K562 (cell line): ENCODE data around the gene GBP5. TPM values are rescaled to one million over a fixed set of nuclear protein-coding genes. Genes with fewer than 3 reads are reported as not detected.

Experiments
- ATAC-seq: fragments of 200-7000 bp; cut with Tn5 transposase; 3 replicates; pipeline ENCODE4 v1.9.1; 2020; ENCODE audit warnings: moderate library complexity
- BruUV-seq: library from RNA; stranded (reverse); fragments of 400-500 nt; replicated peaks from 2 replicates; lab custom pipeline; 2021; lab: Mats Ljungman, UMichigan
- CTCF ChIA-PET: fragments of 300-600 bp; formaldehyde crosslinking; extraction: SDS; loops from one replicate; lab custom pipeline; 2021; ENCODE audit warnings: low intra/inter-chr PET ratio; lab: Yijun Ruan, JAX
- POLR2A ChIA-PET: fragments of 300-600, 350-650 bp; sonication (Branson Sonifier 250); formaldehyde crosslinking; extraction: SDS; loops from one replicate; lab custom pipeline; 2021; ENCODE audit warnings: antibody characterized with exemption, inconsistent platforms; lab: Yijun Ruan, JAX
- DNase-seq, 4 experiments: peaks; one replicate each; pipeline versions ENCODE4 v3.0.0 to v3.0.0-alpha.2; 2011 to 2018; ENCODE audit warnings: low spot score in 3 of 4, mixed read lengths in 3 of 4; ENCODE audit errors: extremely low read depth in 1 of 4
- FAIRE-seq: peaks from 2 replicates; lab custom pipeline; 2011; peaks lifted over from hg19 to GRCh38; lab: Jason Lieb, UNC
- H2AFZ ChIP-seq: 2 replicates; pipeline ENCODE4 v1.6.0; 2011; ENCODE audit warnings: low read depth, low read length, control low read depth, inconsistent platforms
- H3K27ac ChIP-seq: fragments of 200-600 bp; 3 replicates; pipeline ENCODE4 v1.8.0; 2011; ENCODE audit warnings: low read depth, mild to moderate bottlenecking, control low read depth, inconsistent platforms, low read length, moderate library complexity, mixed read lengths; ENCODE audit errors: extremely low read depth
- H3K27me3 ChIP-seq, 2 experiments: fragments of 300-600 bp in 1 of 2; 2 replicates in 1 of 2; 3 replicates in 1 of 2; pipeline versions ENCODE4 v1.6.0 to v1.8.0; 2011; ENCODE audit warnings: inconsistent platforms in 2 of 2, low read length in 2 of 2, mild to moderate bottlenecking in 1 of 2, mixed read lengths in 1 of 2, moderate library complexity in 1 of 2; ENCODE audit not compliant: control insufficient read depth in 2 of 2, insufficient read depth in 2 of 2
- H3K36me3 ChIP-seq: fragments of 300-600 bp; 3 replicates; pipeline ENCODE4 v1.8.0; 2011; ENCODE audit warnings: mild to moderate bottlenecking, low read length, inconsistent platforms; ENCODE audit not compliant: control insufficient read depth, insufficient read depth
- H3K4me1 ChIP-seq, 2 experiments: fragments of 200-600 bp in 1 of 2; replicated peaks in 1 of 2; 2 replicates in 1 of 2; 3 replicates in 1 of 2; pipeline versions ENCODE4 v1.5.1 to v1.8.0; 2011; ENCODE audit warnings: inconsistent platforms in 2 of 2, low read length in 2 of 2, mild to moderate bottlenecking in 1 of 2, mixed read lengths in 1 of 2, moderate library complexity in 1 of 2; ENCODE audit not compliant: control insufficient read depth in 2 of 2, insufficient read depth in 2 of 2
- H3K4me2 ChIP-seq: 2 replicates; pipeline ENCODE4 v1.6.1; 2011; ENCODE audit warnings: low read length, control low read depth, inconsistent platforms, mixed read lengths; ENCODE audit not compliant: insufficient read depth
- H3K4me3 ChIP-seq: fragments of 200-600 bp; sonication (generic), shearing (Covaris generic); 2 replicates; pipeline ENCODE4 v1.5.1; 2016; ENCODE audit warnings: control low read depth, inconsistent platforms
- H3K79me2 ChIP-seq: fragments of 200-600 bp; 3 replicates; pipeline ENCODE4 v1.8.0; 2011; ENCODE audit warnings: low read length, inconsistent platforms; ENCODE audit not compliant: control insufficient read depth, insufficient read depth
- H3K9ac ChIP-seq, 2 experiments: 2 replicates each; pipeline versions ENCODE4 v1.6.0 to v1.6.1; 2011; ENCODE audit warnings: low read depth in 2 of 2, low read length in 2 of 2, control low read depth in 1 of 2, inconsistent platforms in 1 of 2, mild to moderate bottlenecking in 1 of 2, mixed read lengths in 1 of 2; ENCODE audit not compliant: insufficient read depth in 1 of 2
- H3K9me1 ChIP-seq: one replicate; pipeline ENCODE4 v1.6.0; 2011; ENCODE audit warnings: inconsistent platforms, mild to moderate bottlenecking, low read length, moderate library complexity; ENCODE audit not compliant: control insufficient read depth, insufficient read depth
- H3K9me3 ChIP-seq: replicated peaks from 2 replicates; pipeline ENCODE4 v1.5.1; 2011; ENCODE audit warnings: low read depth, low read length, inconsistent platforms; ENCODE audit not compliant: control insufficient read depth, insufficient read depth
- H4K20me1 ChIP-seq: replicated peaks from 2 replicates; pipeline ENCODE4 v1.6.1; 2011; ENCODE audit warnings: low read length, inconsistent platforms, mixed read lengths; ENCODE audit not compliant: control insufficient read depth, insufficient read depth
- AFF4 ChIP-seq: sonication (generic); formaldehyde crosslinking; IDR thresholded peaks from 2 replicates; pipeline ENCODE4 v1.8.0; 2023; ENCODE audit warnings: mild to moderate bottlenecking, missing genetic modification reagents
- CBFA2T3 ChIP-seq: fragments of 450-650 bp; IDR thresholded peaks from 2 replicates; pipeline ENCODE4 v1.6.1; 2017
- EGR1 ChIP-seq: fragments of 450-650 bp; conservative IDR thresholded peaks from 2 replicates; pipeline ENCODE4 v1.6.1; 2017; ENCODE audit warnings: mild to moderate bottlenecking
- PHF8 ChIP-seq: fragments of 200-600 bp; sonication (generic); IDR thresholded peaks from 2 replicates; pipeline ENCODE4 v1.6.1; 2012; ENCODE audit warnings: mixed run types, mild to moderate bottlenecking, inconsistent platforms, low read length, moderate library complexity, borderline replicate concordance
- PRDM10 ChIP-seq: fragments of 450-650 bp; IDR thresholded peaks from 2 replicates; pipeline ENCODE4 v1.6.1; 2018; ENCODE audit not compliant: partially characterized antibody
- RFX5 ChIP-seq: IDR thresholded peaks from 2 replicates; pipeline ENCODE4 v1.6.1; 2011; ENCODE audit warnings: low read depth, mild to moderate bottlenecking, improper control_type of control experiment, low read length
- SRF ChIP-seq, 2 experiments: fragments of 250-450, 450-650 bp in 1 of 2; sonication (Bioruptor Pico) in 1 of 2; sonication (generic) in 1 of 2; formaldehyde crosslinking; IDR thresholded peaks; 2 replicates each; pipeline versions ENCODE4 v1.5.0 to v1.5.1; 2020 to 2022; ENCODE audit warnings: mild to moderate bottlenecking in 1 of 2, missing genetic modification reagents in 1 of 2
- TEAD4 ChIP-seq, 2 experiments: sonication (generic) in 1 of 2; formaldehyde crosslinking in 1 of 2; IDR thresholded peaks; 2 replicates each; pipeline versions ENCODE4 v1.6.1 to v1.8.0; 2012 to 2022; ENCODE audit warnings: borderline replicate concordance in 1 of 2, inconsistent platforms in 1 of 2, low read length in 1 of 2, mild to moderate bottlenecking in 1 of 2, missing genetic modification reagents in 1 of 2
- ZNF197 ChIP-seq: fragments of 200-800 bp; sonication (Bioruptor generic); IDR thresholded peaks from 2 replicates; pipeline ENCODE4 v1.6.1; 2016; ENCODE audit warnings: low read depth, missing genetic modification characterization, missing compliant biosample characterization
- ZNF324 ChIP-seq: fragments of 250-450 bp; sonication (Bioruptor Pico); IDR thresholded peaks from 2 replicates; pipeline ENCODE4 v1.4.0; 2020; ENCODE audit warnings: mild to moderate bottlenecking
- ZNF740 ChIP-seq, 3 experiments: fragments of 200-800 bp in 1 of 3; sonication (Bioruptor generic) in 1 of 3; sonication (generic) in 1 of 3; formaldehyde crosslinking in 1 of 3; IDR thresholded peaks; 2 replicates each; pipeline versions ENCODE4 v1.6.1 to v1.8.0; 2016 to 2022; ENCODE audit warnings: mild to moderate bottlenecking in 2 of 3, missing compliant biosample characterization in 2 of 3, missing genetic modification characterization in 2 of 3, missing genetic modification reagents in 1 of 3
- WGBS: fragments of 100-300 bp; shearing (Covaris generic); methylation state at CpG from one replicate; pipeline ENCODE4 v1.1.6; 2016; ENCODE audit warnings: low coverage, mixed read lengths; ENCODE audit not compliant: insufficient coverage; ENCODE audit errors: missing lambda C conversion rate; 5-methylcytosine and 5-hydroxymethylcytosine counted together
- in situ Hi-C: fragments of 300-500 bp; cut with MboI; formaldehyde crosslinking; loops from 4 replicates; pipeline ENCODE4 v1.15.0; 2018; ENCODE audit warnings: inconsistent platforms, mixed read lengths
- intact Hi-C: fragments of 100-400 bp; cut with micrococcal nuclease; formaldehyde crosslinking; loops from 2 replicates; pipeline ENCODE4 v1.14.2; 2022
- polyA plus RNA-seq, 8 experiments: library from polyadenylated mRNA; depleted of rRNA in 4 of 8; stranded (reverse) in 5 of 8; unstranded in 3 of 8; fragments of >200 nt; fragmentation: Nextera tagmentation in 2 of 8; fragmentation: Illumina TruSeq in 1 of 8; extraction: Ambion mirVana in 2 of 8; extraction: Trizol in 1 of 8; gene quantifications; 2 replicates each; pipeline versions ENCODE4 v1.2.1 to v1.2.3, GENCODE V29; 2011 to 2014; ENCODE audit warnings: inconsistent platforms in 1 of 8, missing spikeins in 1 of 8
- total RNA-seq, 7 experiments: library from RNA; depleted of rRNA in 6 of 7; stranded (reverse); fragments of >200 nt in 6 of 7; fragmentation: Illumina TruSeq in 2 of 7; extraction: Trizol in 2 of 7; gene quantifications; 2 replicates each; pipeline versions ENCODE4 v1.2.1 to v1.2.3, GENCODE V29; 2011 to 2021; ENCODE audit warnings: low replicate concordance in 1 of 7

Gene GBP5
- total and polyA plus RNA-seq, 9 of the 15 experiments (the other 6 are each of a cell fraction or from before 2014, with no cell fraction given), result 0.23 to 0.91 (median 0.57) TPM

GRCh38 chr1:89295187-89295586, 22.5 kb upstream of the GBP5 start:
- DNase-seq, result peak in 1 of 4 experiments; percentile 9
- Histone ChIP-seq H3K79me2 (no peaks in the 10 kb centered on the region), H3K4me3 (no peak overlapping the region), H2AFZ (no peak overlapping the region), H3K4me2 (no peak overlapping the region), H4K20me1 (no peaks in the 10 kb centered on the region), H3K9me1 (no peaks in the 10 kb centered on the region), H3K9ac (no peak overlapping the region), H3K36me3 (no peaks in the 10 kb centered on the region), H3K27me3 (no peaks in the 10 kb centered on the region), H3K27ac (no peak overlapping the region), H3K9me3 (no peaks in the 10 kb centered on the region), H3K4me1 (no peaks in the 10 kb centered on the region; a peak in 1 of 5 replicates)
- peak; percentile 71 for FAIRE-seq
- CTCF ChIA-PET, result no interaction called here
- ATAC-seq, result no peak
- no TSS peak for BruUV-seq
- 0% methylated on average over 1 of the region's 1 CpG for WGBS
- POLR2A ChIA-PET, result interaction anchor here (0.6 to 1.7 kb wide), 2 partner anchors 11 to 344 kb away, joined by 3 to 7 read pairs; no protein-coding TSS in a partner anchor
- in situ Hi-C loops (no loop called here), intact Hi-C loops (no loop called here)
- peak; percentile 49; the same call in 1 of the 2 replicates for TF ChIP-seq CBFA2T3
- TF ChIP-seq AFF4 (CRISPR knock-in tag), result no peak
- no peak for TF ChIP-seq RFX5
- no peak for TF ChIP-seq ZNF197 (CRISPR knock-in tag)
- no peak for TF ChIP-seq SRF (CRISPR knock-in tag; IDR thresholded peaks at IDR 0.05)
- no peak for TF ChIP-seq PHF8
- TF ChIP-seq ZNF740 (CRISPR knock-in tag; IDR thresholded peaks at IDR 0.05), result no peak
- no peak for TF ChIP-seq ZNF740 (tag; IDR thresholded peaks at IDR 0.05)
- no peak for TF ChIP-seq PRDM10
- peak; percentile 56; the same call in 1 of the 2 replicates for TF ChIP-seq TEAD4 (IDR thresholded peaks at IDR 0.05; ENCODE audit: low read length)
- TF ChIP-seq TEAD4 (CRISPR knock-in tag; IDR thresholded peaks at IDR 0.05; ENCODE audit: borderline replicate concordance), result no peak
- no peak for TF ChIP-seq EGR1
- no peak for TF ChIP-seq ZNF324 (CRISPR knock-in tag)
